ENCODE results near the gene ZNF211. TPM values are rescaled to one million over a fixed set of nuclear protein-coding genes. Genes with fewer than 3 reads are reported as not detected.

The ZNF211 gene
- total RNA-seq, 1 experiment from 2014 or later, result 8.3 TPM

Other genes with a start within 250 kb of the ZNF211 start
- gene ZNF548, start 243.3 kb upstream of the ZNF211 start, total RNA-seq (2014; rRNA removed; shearing (Covaris generic); ENCODE audit: low replicate concordance), result 11.6 and 15.1 TPM in 2 replicates
- gene ZNF17, start 222.0 kb upstream of the ZNF211 start, total RNA-seq (2014; rRNA removed; shearing (Covaris generic); ENCODE audit: low replicate concordance), result 2.2 and 5.8 TPM in 2 replicates
- gene ZNF749, start 197.8 kb upstream of the ZNF211 start, total RNA-seq (2014; rRNA removed; shearing (Covaris generic); ENCODE audit: low replicate concordance), result 17.8 and 20.7 TPM in 2 replicates
- not detected in 2 replicates for gene VN1R1, start 176.0 kb upstream of the ZNF211 start, total RNA-seq (2014; rRNA removed; shearing (Covaris generic); ENCODE audit: low replicate concordance)
- 13.1 and 14.0 TPM in 2 replicates for gene ZNF772, start 155.6 kb upstream of the ZNF211 start, total RNA-seq (2014; rRNA removed; shearing (Covaris generic); ENCODE audit: low replicate concordance)
- gene ZNF419, start 145.4 kb upstream of the ZNF211 start, total RNA-seq (2014; rRNA removed; shearing (Covaris generic); ENCODE audit: low replicate concordance), result 11.7 and 22.1 TPM in 2 replicates
- gene ZNF773, start 133.2 kb upstream of the ZNF211 start, total RNA-seq (2014; rRNA removed; shearing (Covaris generic); ENCODE audit: low replicate concordance), result 10.6 and 12.5 TPM in 2 replicates
- gene ZNF549, start 105.8 kb upstream of the ZNF211 start, total RNA-seq (2014; rRNA removed; shearing (Covaris generic); ENCODE audit: low replicate concordance), result 1.5 and 3.3 TPM in 2 replicates
- gene ZNF550, start 73.3 kb upstream of the ZNF211 start, total RNA-seq (2014; rRNA removed; shearing (Covaris generic); ENCODE audit: low replicate concordance), result 5.5 and 14.9 TPM in 2 replicates
- gene ZNF416, start 54.3 kb upstream of the ZNF211 start, total RNA-seq (2014; rRNA removed; shearing (Covaris generic); ENCODE audit: low replicate concordance), result 5.0 and 14.8 TPM in 2 replicates
- gene ZIK1, start 49.0 kb upstream of the ZNF211 start, total RNA-seq (2014; rRNA removed; shearing (Covaris generic); ENCODE audit: low replicate concordance), result 4.3 and 6.9 TPM in 2 replicates
- gene ZNF530, start 33.3 kb upstream of the ZNF211 start, total RNA-seq (2014; rRNA removed; shearing (Covaris generic); ENCODE audit: low replicate concordance), result 5.2 and 13.3 TPM in 2 replicates
- 9.4 and 17.0 TPM in 2 replicates for gene ZNF134, start 18.9 kb upstream of the ZNF211 start, total RNA-seq (2014; rRNA removed; shearing (Covaris generic); ENCODE audit: low replicate concordance)
- not detected in 2 replicates for gene ZSCAN4, start 35.8 kb downstream of the ZNF211 start, total RNA-seq (2014; rRNA removed; shearing (Covaris generic); ENCODE audit: low replicate concordance)
- gene ZNF551, start 48.8 kb downstream of the ZNF211 start, total RNA-seq (2014; rRNA removed; shearing (Covaris generic); ENCODE audit: low replicate concordance), result 7.8 and 23.9 TPM in 2 replicates
- gene ZNF154, start 76.0 kb downstream of the ZNF211 start, total RNA-seq (2014; rRNA removed; shearing (Covaris generic); ENCODE audit: low replicate concordance), result not detected in 2 replicates
- not detected in 2 replicates for gene ZNF671, start 94.5 kb downstream of the ZNF211 start, total RNA-seq (2014; rRNA removed; shearing (Covaris generic); ENCODE audit: low replicate concordance)
- gene ZNF776, start 113.6 kb downstream of the ZNF211 start, total RNA-seq (2014; rRNA removed; shearing (Covaris generic); ENCODE audit: low replicate concordance), result 4.0 and 19.4 TPM in 2 replicates
- gene ZNF586, start 136.5 kb downstream of the ZNF211 start, total RNA-seq (2014; rRNA removed; shearing (Covaris generic); ENCODE audit: low replicate concordance), result 12.9 and 18.7 TPM in 2 replicates
- 2.5 and 8.1 TPM in 2 replicates for gene ZNF552, start 181.7 kb downstream of the ZNF211 start, total RNA-seq (2014; rRNA removed; shearing (Covaris generic); ENCODE audit: low replicate concordance)
- 9.8 and 11.2 TPM in 2 replicates for gene ZNF587B, start 197.1 kb downstream of the ZNF211 start, total RNA-seq (2014; rRNA removed; shearing (Covaris generic); ENCODE audit: low replicate concordance)
- gene ZNF587, start 216.7 kb downstream of the ZNF211 start, total RNA-seq (2014; rRNA removed; shearing (Covaris generic); ENCODE audit: low replicate concordance), result 29.5 and 30.6 TPM in 2 replicates

Measured in Caki2 (cell line).